NK-92 (cell line): Measurements from ENCODE around the gene SLC25A43.

Experiments used
- DNase-seq: peaks from one replicate; lab custom pipeline; 2025; ENCODE audit not compliant: unreplicated experiment; lab: John Stamatoyannopoulos, UW

Gene SLC25A43

GRCh38 chrX:119495734-119496726 is 96.9 kb downstream of the SLC25A43 start:
- DNase-seq: no peak

GRCh38 chrX:119497185-119497584 is 98.0 kb downstream of the SLC25A43 start:
- DNase-seq: no peak

GRCh38 chrX:119500061-119500800 is 101.1 kb downstream of the SLC25A43 start:
- no peak for DNase-seq

- no peak for DNase-seq
These were observed 102.5 kb downstream of the SLC25A43 start for GRCh38 chrX:119501511-119502148.

GRCh38 chrX:119502727-119503483 is 103.8 kb downstream of the SLC25A43 start:
- no peak for DNase-seq

GRCh38 chrX:119503484-119503861 is 104.3 kb downstream of the SLC25A43 start:
- no peak for DNase-seq
